ENCODE measurements around the gene PPHLN1.

The PPHLN1 gene

DNA sequence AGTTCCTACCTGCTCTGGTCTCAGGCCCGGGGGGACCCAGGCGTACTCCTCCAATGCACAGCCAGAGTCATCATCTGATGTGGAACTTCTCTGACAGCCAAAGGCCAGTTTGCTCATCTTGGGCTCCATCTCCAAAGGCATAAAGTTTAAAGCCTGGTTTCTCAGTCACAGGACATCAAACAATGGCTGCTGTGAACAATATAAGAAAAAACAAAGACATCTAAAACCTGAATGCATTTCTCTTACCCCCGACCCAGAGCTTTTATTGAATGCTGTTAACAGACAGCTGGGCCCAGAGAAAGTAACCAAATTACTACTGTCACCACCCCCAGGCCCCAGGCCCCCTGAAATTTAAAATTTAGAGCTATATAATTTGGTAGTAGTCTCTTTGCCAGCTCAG is 146.4 kb downstream of the PPHLN1 start:
- TF ChIP-seq, protein P1, sequence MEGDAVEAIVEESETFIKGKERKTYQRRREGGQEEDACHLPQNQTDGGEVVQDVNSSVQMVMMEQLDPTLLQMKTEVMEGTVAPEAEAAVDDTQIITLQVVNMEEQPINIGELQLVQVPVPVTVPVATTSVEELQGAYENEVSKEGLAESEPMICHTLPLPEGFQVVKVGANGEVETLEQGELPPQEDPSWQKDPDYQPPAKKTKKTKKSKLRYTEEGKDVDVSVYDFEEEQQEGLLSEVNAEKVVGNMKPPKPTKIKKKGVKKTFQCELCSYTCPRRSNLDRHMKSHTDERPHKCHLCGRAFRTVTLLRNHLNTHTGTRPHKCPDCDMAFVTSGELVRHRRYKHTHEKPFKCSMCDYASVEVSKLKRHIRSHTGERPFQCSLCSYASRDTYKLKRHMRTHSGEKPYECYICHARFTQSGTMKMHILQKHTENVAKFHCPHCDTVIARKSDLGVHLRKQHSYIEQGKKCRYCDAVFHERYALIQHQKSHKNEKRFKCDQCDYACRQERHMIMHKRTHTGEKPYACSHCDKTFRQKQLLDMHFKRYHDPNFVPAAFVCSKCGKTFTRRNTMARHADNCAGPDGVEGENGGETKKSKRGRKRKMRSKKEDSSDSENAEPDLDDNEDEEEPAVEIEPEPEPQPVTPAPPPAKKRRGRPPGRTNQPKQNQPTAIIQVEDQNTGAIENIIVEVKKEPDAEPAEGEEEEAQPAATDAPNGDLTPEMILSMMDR (IDR thresholded peaks at IDR 0.05; ENCODE audit: low read depth, low read length) = no peak

DNA sequence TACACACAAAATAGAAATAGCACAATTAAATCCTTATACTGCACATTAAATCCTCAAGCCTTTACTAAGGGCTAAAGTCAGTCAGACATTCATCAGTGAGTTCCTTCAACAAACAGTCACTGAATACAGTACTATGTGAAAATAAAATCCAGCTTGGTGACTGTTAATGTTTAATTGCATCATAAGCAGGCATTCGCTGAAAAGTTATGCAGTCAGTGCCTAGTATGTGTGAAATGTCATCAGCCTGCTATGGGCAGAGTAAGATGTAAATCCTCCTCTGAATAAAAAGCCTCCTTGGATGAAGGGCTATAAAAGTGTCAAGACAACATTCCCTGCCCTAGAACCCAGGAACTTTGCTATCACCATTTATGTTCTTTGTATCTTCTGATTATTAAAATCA is 147.2 kb downstream of the PPHLN1 start:
- no peak overlapping the region for H3K4me3 ChIP-seq (ENCODE audit: low read depth, low read length)
- TF ChIP-seq, protein P1 (IDR thresholded peaks at IDR 0.05; ENCODE audit: low read depth, low read length) = no peak

More for the DNA sequence above, 146.4 kb downstream of the PPHLN1 start:
- no peak overlapping the region for H3K4me3 ChIP-seq (ENCODE audit: low read depth, low read length)

DNA sequence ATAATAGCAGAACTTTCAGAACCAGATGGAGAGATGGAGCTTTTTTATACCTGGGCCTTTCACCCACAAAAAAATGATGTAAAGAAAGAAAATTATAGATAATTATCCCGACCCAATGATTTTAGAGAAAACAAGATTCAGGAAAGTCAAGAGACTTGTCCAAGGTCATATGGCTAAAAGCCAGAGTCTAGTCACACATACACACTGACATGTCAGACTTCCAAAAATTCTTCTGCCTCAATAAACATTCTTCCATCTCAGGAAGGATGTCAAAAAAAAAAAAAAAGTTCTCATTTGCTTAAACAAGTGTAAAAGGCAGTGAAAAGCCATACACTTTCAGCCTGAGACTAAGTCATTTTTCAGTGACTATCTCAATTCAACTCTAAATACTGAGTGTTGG is 147.6 kb downstream of the PPHLN1 start:
- H3K4me3 ChIP-seq (ENCODE audit: low read depth, low read length) = no peak overlapping the region
- TF ChIP-seq, protein P1 (IDR thresholded peaks at IDR 0.05; ENCODE audit: low read depth, low read length) = no peak

DNA sequence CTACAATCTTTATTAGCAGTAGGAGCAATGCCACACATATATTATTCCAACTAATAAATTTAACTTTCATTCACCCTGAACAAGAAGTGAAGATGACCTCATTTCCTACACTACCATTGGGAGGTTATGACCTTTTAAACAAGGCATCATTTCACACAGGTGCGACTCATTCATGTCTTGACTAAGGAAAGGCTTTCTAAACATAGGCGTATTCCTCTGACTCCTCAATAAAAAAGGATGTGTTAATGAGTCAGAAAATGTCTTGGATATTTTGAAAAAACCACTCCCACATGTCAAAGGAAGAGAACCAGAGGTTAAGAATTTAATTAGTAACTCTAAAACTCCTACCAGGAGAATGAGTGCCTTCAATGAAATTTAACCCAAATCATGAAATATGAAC is 148.4 kb downstream of the PPHLN1 start:
- TF ChIP-seq, protein P1 (IDR thresholded peaks at IDR 0.05; ENCODE audit: low read depth, low read length) = no peak
- H3K4me3 ChIP-seq (ENCODE audit: low read depth, low read length) = no peak overlapping the region

DNA sequence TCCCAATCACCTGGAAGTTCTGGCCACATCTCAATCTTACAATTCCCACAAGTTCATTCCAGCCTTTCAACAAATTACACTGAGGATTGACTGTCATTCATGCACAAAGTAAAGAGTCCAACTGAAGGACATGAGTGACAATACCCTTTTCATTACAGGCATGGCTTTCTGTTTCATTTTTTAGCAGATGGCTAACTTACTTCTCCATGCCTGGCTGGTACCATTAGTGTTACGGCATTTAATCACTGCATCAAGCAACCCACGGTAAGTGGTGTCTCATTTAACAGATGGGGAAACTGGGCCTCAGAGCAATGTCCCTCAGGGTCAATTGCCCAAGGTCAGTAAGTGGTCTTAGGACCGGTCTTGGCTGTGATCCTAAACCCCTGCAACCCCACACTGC is 149.1 kb downstream of the PPHLN1 start:
- TF ChIP-seq, protein P1 (IDR thresholded peaks at IDR 0.05; ENCODE audit: low read depth, low read length) = no peak

DNA sequence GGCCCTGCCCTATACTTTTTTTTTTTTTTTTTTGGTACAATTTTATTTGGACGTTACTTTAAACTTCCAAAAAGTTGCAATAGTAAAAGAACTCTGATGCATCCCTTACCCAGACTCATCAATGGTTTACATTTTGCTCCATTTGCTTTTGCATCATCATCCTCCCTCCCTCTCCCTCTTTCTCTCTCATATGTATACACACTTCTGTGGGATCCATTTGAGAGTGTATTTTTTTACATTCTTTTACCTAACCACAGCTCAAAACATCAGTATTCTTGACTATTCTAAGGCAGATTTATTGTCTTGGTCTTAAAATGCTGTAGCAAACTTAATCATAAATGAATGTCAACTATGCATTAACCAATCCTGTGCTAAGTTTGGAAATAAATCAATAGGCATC is 152.0 kb downstream of the PPHLN1 start:
- H3K4me3 ChIP-seq (ENCODE audit: low read depth, low read length) = no peak overlapping the region
- TF ChIP-seq, protein P1 (IDR thresholded peaks at IDR 0.05; ENCODE audit: low read depth, low read length) = no peak

More for the DNA sequence above, 149.1 kb downstream of the PPHLN1 start:
- no peak overlapping the region for H3K4me3 ChIP-seq (ENCODE audit: low read depth, low read length)

DNA sequence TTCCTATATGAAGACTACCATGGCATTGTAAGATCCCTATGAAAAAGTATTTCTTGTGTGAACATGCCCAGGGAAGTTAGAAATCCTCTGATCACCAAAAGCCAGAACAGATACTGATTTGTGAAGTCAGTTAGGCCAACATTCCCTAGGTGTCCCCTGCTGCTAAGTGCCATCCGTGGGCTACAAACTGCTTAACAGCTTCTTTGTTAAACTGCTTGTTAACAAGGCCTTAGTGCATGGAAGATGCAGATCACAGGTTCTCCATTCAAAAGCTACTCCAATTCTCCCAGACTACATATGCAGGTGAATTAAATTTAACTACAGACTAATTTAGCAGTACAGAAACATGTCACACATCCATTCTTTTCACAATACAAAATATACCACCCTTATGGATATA is 155.4 kb downstream of the PPHLN1 start:
- TF ChIP-seq, protein P1 (IDR thresholded peaks at IDR 0.05; ENCODE audit: low read depth, low read length) = no peak
- peak overlapping the region; percentile 84 for H3K4me3 ChIP-seq (ENCODE audit: low read depth, low read length)

Measured in WI38 (cell line).